ENCODE data around the gene SLC22A12.
A peak's percentile ranks its signal among the peaks of the same experiment; 100 is the strongest.

The SLC22A12 gene

DNA sequence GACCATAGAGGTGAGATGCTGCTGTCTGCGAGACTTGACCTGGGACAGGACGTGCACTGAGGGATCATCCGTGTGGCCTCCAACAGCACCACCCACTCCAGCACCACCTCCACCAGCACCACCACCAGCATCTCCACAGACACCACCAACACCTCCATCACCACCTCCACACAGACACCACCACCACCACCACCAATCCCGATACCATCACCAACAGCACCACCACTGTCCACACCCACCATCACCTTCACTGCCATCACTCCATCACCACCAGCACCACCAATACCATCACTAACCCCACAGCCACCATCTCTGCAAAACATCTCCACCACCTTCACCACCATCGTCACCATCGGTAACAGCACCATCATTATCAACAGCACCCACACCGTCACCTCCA is 26.6 kb upstream of the SLC22A12 start:
- DNase-seq, result no peak

DNA sequence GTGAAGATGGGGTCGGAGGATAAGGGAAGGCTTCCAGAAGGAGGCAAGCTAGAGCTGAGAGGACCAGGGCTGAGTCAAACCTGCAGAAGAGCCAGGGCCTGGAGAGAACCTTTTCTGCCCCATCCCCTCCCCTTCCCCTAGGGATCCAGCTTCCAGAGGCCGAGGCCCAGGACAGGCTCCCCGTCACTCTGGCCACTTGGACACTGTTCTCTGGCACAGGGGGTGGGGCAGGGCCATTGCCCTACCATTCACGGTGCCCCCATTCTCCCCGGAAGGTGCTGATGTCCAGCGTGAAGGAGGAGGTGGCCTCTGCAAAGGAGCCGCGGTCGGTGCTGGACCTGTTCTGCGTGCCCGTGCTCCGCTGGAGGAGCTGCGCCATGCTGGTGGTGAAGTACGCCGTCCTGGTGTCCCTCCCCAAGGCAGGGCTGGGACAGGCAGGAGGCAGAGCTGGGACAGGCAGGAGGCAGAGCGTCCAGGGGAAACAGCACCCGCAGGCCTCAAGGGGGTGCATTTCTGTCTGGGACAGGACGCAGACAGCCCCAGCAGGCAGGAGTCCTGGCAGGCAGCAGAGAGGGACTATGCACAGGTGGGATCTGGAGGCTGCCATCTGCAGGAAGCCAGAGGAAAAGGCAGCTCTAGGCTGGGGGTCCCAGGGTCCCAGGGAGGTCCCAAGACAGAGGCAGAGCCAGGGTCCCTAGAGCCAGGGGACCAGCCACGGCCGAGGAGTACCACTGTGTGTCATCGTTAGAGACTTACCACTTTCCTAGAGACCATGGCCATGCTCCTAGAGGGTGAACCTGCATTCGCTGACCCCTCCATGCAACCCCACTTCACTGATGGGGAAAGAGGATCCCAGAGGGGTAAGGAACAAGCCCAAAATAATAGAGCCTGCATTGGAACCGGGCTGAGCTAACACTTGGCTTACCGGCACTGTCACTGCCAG is 25.8 kb upstream of the SLC22A12 start:
- DNase-seq, result no peak

DNA sequence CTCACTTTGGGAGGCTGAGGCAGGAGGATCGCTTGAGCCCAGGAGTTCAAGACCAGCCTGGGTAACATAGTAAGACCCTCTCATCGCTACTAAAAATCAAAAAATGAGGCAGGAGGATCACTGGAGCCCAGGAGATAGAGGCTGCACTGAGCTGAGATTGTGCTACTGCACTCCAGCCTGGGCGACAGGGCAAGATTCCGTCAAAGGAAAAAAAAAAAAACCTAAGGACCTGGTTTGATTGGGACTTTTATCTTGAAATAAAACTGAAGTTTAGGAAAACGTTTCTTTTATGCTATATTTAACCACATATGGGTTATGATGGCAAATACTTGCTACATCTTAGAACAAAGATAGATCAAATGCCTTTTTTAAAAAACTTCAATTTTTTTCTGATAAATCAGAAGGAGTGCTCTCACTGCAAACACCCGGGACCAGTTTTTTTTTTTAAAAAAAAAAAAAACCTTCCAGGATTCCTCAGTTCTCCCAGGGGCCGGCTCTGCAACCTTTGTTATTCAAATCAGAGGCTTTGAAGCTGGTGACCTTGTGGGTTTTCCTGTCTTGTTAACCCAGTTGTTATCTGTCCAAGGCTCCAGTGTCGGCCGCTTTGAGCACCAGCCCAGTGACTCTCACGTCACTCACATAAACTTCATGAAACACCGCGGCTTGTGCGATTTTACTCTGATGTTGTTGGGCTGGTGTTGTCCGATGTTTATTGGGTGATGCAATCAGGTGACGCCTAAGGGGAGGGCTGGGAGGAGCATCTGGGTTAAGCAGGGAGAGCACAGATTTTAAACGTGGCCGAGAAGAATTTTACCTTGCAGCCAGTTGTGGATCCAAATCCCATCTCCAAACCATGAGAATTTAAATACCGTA is 24.7 kb upstream of the SLC22A12 start:
- peak; percentile 58 for DNase-seq

DNA sequence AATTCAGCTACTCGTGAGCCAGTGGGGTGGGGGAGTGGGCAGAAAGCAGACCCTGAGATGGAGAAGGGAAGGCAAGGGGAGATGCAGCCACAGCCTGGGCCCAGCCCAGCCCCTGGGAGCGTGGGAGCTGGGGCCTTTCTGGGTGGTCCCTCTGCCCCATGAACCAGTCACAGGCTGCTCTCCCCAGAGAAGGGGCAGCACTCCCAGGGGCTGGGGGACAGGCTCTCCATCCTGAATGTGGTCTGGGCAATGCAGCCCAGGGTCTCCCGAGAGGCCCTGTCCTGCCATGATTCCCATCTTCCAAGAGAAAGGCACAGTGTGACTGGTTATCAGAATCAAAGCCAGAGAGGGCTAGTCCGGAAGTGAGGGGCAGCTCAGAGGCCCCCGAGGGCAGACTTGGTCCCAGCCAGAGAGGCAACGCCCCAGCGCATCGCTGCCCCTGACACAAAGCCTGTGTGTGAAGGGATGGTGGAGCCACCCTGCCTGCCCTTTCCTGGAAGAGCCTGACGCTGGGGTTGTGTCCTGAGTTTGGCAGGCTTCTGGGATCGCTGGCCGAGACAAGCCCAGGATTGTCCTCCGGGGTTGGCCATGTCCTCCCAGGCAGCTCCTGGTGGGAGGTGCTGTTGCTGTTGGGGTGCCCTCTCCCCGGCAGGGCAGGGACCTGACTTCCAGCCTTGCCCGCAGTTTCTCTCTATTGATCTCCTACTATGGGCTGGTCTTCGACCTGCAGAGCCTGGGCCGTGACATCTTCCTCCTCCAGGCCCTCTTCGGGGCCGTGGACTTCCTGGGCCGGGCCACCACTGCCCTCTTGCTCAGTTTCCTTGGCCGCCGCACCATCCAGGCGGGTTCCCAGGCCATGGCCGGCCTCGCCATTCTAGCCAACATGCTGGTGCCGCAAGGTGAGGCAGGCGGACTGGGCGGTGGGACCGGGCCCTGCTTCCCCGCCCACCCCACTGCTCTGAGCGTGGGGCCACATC is 23.8 kb upstream of the SLC22A12 start:
- DNase-seq, result no peak

DNA sequence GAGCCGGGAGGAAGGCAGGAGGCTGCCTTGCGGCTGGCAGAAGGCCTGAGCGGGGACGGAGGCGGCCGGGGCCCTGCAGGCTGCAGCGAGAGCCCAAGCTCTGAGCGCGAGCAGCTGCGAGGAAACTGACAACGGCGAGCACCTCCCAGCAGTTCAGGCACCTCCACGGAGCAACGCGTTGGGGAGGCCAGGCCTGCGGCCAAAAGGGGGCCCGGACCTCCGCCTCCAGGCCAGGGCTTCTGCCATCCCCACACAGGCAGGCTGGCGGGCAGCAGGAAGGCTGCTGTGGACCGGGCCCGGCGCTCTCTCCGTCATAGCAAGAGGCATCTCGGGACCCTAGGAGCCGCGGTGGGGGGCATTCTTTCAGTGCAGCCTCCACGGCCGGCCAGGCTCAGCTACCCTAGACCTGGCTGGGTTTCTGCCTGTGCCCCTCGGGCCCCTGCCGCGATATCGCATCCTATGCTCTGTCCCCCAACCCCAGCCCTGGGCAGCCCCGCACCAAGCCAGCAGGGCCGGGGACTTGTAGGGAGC is 22.9 kb upstream of the SLC22A12 start:
- DNase-seq, result no peak

DNA sequence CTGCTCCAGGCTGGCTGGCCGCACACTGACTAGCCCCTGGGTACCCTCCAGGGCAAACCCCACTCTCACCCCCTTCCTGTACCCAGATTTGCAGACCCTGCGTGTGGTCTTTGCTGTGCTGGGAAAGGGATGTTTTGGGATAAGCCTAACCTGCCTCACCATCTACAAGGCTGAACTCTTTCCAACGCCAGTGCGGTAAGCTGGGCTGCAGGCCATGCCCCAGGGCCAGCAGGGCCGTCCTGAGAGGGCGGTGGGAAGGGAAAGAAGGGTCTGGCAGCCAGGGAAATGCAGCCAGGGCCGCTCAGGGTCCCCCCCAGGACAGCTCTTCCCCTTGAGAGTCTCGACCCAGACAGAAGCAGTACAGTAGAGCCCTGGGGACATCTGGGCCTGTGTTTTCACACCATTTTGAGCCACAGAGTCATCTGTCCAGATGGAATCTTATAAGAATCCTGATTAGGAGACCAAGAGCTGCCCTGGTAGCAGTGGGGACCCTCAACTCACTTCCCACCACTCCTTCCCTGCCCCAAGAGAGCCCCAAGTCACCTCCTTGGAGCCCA is 22.4 kb upstream of the SLC22A12 start:
- DNase-seq, result no peak

DNA sequence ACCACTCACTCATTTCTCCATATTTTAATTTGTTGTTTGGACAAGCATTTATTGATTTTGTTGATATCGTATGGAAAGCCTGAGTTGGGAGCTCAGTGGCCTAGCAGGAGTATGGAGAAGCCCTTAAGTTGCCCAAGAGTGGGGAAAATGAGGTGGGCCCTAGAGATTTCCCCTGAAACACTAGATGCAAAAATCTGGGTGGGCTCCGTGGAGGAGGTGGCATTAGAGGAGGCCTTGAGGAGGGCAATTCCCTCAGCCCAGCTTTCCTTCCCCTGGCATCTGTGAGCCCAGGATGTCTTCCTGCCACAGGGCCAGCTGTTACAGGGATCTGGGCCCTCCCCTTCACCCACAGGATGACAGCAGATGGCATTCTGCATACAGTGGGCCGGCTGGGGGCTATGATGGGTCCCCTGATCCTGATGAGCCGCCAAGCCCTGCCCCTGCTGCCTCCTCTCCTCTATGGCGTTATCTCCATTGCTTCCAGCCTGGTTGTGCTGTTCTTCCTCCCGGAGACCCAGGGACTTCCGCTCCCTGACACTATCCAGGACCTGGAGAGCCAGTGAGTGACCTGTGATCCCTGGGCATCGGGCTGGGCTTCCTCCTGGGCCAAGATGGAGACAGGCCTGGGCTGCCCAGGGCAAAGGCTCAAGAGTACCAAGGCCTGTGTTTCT is 21.6 kb upstream of the SLC22A12 start:
- no peak for DNase-seq

DNA sequence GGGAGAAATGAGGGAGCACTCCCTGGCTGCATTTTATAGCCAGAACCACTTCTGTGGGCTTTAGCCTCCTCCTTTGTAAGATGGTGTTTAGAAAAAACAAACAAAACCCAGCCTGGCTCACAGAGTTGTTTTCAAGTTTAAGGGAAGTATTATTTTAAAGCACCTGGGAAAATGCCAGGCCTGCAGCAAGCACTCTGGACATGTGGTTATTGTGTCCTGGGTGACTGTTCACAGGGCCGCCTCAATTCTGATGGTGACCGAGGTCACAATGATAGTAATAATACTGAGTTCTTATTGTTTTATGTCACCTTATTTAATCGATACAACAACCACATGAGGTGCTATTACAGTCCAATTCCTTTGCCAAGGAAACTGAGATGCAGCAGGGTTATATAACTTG is 20.7 kb upstream of the SLC22A12 start:
- no peak for DNase-seq

DNA sequence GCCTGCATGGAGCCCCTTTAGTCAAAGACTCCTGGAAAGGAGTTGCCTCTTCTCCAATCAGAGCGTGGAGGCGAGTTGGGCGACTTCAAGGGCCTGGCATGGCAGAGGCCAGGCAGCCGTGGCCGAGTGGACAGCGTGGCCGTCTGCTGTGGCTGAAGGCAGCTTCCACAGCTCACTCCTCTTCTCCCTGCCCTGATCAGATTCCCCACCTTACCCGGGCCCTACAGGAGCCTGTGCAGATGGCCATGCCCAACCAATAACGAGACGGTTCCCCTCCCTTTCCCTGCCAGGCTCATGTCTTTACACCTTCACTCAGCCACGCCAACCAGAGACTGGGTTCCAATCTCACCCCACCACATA is 20.0 kb upstream of the SLC22A12 start:
- DNase-seq, result no peak

DNA sequence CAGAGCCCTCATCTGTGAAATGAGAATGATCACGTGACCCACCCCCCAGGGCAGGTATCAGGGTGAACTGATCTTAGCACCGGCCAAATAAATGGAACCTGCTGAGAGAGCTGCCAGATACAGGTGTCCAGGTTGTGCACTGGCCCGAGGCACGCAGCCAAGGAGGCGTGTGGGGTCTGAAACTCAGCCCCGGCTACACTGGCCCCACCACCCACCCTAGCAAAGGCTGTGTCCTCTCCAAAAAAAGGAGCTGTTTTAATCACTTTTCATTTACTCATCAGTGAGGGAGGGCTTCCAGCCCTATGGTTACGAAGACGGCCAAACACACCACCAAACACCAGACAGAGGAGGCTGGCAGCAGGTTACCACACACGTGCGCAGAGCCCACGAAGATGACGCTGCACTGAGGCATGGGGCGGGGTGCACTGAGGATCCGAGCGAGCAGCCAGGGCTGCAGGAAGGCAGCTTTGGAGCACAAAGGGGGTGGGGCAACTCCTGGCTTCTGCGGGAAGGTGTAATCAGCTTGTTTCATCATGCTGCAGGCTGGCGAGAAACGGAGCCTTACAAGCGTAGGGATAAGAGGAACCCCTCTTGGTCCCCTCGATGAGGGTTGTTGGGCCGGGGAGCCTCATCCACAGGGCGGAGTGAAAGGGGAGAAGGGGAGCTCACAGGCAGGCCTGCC is 19.5 kb upstream of the SLC22A12 start:
- no peak for DNase-seq

DNA sequence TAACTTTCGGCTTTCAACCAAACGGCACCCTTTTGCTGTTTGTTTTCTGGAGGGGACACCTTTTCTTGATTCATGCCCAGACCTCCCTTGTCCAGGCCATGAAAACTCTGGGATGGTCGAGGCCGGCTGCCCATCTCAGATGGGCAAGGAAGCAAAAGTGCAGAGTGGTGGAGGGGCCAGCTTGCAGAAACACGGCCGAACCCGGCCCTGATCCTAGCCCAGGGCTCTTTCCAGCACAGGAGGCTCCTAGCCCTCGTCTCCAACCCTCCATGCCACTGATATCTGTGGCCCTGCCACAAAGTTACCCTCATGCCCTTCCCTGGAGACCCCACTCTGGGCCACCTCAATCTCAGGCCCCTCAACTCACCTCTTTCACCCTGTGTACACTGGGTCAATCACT is 18.9 kb upstream of the SLC22A12 start:
- no peak for DNase-seq

DNA sequence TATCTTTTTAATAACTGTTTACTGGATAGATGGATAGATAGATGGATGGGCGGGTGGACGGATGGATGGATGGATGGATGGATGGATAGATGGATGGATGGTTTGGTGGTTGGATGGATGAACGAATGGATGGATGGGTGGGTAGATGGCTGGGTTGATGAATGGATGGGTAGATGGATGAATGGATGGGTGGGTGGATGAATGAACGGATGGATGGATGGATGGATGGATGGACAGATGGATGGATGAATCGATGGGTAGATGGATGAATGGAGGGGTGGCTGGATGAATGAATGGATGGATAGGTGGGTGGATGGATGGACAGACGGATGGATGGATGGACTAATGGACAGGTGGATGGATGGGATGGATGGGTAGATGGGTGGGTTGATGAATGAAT is 13.8 kb upstream of the SLC22A12 start:
- DNase-seq, result no peak

DNA sequence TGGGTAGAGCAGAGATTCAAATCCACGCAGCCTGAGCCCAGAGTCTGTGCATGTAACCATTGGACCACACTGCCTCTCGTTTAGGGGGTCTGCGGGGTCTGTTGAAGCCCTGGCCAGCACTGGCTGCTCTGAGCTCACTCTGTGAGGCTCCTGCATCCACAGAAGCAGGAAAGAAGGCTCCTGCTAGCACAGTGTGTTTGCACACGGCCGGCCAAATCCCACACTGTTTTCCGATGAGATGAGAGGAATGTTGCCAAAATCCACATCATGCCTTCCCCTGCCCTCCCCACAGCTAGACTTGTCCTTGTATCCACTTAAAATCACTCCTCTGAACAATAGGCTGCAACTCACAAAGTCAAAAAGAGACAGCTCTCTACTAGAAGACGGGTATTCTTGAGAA is 10.6 kb upstream of the SLC22A12 start:
- DNase-seq, result no peak

DNA sequence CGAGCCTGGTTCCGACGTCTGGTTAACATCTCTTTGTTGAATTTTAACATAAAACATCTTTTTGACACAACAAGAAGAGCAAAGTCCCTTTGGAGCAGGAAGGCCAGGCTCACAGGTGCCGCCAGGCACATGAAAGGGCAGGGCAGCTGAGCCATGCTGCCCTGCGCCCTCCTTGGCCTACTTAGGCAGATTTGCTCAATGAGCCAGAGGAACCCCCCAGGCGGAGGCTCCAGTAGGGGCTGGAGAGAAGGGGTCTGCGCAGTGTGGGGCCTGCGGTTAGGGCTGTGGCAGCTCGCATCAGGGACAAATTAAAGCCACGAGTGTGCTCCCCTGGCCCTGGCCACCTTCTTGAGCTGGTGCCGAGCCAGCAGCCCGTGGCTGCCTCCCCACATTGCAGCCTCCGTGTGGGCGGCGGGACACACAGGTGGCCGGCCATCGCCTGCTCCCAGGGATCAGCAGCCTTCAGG is 9.9 kb upstream of the SLC22A12 start:
- DNase-seq, result no peak

DNA sequence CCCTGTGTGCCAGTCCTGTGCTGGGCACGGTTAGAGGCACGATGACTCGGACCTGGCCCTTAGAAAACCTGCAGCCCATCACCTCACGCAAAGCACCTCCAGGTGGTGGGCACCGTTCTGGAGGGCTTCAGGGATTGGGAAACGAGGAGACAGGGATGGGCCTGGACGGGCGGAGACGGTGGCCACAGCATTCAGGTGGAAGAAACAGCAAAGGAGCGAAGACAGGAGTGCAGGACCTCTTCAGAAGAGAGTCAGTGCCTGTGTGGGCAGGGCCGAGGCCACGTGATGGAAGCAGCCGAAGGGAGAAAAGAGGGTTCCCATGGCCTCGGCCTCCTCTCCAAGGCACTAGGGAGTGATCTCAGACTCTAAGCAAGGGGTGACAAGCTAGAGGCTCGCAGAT is 8.1 kb upstream of the SLC22A12 start:
- no peak for DNase-seq

DNA sequence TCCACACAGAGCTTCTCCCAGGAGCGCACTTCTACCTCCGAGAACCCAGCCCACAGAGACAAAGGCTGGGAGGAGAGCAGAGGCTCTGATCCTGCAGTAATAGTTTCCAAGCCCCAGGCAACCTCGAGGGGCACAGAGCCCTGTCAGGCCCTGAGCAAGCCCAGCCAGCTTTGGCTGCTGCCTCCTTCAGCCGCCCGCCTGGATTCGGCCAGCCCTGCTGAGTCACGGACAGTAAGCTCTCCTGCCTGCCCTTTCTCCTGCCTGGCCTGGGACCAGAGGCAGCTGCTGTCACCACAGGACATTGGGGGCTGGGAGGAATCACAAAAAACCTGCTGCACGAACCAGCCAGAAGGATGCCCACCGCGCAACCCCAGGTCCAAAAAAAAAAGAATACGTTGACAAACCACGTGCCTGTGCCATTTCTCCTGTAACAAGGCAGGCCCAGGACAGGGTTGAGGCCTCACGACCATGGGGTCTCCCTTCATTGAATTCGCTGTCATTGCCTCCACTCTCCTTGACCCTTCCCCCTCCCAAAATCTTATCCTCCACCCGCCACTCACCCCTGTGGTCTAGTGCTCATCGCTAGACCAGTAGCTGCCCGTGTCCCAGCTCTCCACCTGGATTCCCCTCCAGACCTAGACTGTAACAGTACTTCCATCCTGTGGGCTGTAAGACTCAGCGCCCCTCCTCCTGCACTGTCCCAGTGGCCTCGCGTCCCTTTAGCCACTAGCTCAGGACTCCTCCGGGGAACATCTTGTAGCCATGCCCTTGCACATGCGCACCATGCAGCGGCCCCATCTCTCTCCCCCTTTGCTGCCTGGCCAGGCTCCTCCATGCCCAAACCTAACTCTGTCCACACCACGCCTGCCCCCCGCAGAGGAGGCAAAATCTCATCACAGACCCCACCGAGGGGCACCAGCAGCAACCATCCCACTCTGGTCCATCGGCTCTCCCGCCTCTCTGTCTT is 7.4 kb upstream of the SLC22A12 start:
- no peak for DNase-seq

DNA sequence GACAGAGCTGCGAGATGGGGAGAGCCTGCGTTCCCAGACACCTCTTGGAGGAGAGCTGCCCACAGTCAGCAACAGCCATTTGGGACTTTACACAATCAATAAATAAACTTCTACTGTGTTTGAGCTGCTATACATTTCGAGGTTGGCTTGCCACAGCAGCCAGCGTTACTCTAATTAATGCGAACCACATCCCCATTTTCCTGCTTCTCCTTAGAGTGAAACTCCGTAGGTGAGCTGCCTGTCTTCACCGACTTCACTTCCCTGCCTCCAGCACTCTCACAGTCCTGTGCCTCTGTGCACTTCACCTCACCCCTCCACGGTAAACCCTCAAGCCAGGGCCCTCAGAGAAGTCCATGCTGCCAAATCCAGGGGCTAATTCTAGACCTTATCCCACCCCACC is 5.9 kb upstream of the SLC22A12 start:
- no peak for DNase-seq

DNA sequence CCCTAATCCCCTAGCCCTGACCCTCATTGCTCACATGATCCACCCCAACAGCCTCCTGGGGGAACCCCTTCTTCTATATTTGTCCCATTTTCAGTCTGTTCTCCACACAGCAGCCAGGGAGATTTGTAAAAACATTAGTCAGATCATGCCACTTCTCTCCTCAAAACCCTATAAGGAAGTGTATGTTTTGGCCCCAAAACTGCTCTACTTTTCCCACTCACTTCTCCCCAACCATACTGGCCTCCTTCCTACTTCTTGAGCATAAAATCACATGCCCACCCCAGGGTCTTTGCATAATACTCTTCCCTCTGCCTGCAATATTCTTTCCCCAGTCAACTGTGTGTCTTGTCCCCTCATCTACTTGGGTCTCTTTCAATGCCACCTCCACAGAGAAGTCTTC is 4.7 kb upstream of the SLC22A12 start:
- no peak for DNase-seq

DNA sequence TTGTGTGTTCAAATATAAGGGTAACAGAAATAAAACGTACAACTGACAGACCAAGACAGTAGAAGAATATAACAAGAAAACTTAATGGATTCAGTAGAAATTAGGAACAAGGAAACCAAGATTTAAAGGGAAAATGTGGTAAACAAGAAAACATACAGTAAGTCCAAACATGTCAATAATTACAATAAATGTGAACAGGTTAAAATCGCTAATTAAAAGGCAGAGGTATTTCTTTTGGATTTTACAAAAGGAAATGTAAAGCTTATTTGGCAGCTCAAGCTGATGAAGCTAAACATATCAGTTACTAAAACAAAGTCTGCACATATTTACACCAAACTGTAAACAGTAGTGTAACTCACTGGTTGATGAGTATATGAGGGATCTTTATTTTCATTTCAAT is 2.3 kb upstream of the SLC22A12 start:
- DNase-seq, result no peak

Data from NCI-H774 (cell line).